ENCODE measurements around the gene RYR2.

The RYR2 gene

DNA sequence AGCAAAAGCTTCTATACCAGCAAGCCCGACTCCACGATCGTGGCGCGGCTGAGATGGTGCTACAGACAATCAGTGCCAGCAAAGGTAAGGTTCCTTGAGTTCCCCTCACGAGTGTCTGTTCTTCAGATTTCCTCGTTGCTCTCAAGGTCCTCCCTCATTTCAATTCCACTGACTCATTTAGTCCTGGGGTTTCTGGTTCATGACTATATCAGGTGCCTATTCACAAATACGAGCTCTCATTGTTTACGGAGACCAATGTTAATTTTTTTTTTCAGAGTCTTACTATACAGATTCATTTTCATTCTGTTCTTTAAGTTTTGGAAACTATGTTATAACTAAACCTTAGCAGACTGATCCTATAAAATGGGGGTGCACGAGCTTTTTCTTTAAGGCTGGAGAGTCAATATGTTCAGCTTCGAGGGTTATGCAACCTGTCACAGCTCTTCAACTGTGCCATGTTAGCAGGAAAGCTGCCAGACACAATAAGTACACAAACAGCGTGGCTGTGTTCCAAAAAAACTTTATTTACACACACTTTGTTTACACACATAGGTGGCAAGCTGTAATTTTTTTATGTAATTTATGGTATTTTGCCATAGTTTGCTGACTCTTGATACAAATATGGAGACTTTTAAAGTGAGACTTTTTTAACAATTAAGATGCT, 714.5 kb downstream of the RYR2 start:
- DNase-seq = no peak

DNA sequence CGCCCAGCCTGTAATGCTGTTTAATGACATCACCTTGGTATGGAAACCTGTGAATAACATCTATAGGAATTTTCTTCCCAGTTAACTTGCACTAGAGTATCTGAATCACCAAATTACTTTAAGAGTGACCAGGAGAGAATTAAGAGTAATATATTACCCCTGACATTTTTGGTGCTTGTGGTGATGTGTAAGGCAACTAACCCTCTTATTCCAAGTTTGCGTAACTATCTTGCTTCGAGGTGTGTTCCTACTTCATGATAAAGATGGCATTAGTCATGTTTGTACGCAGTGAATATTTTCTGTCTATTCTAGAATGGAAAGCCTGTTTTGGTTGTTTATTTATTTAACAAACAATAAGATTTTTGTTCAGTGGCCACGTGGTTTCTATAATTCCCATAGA, 717.4 kb downstream of the RYR2 start:
- no peak for DNase-seq

DNA sequence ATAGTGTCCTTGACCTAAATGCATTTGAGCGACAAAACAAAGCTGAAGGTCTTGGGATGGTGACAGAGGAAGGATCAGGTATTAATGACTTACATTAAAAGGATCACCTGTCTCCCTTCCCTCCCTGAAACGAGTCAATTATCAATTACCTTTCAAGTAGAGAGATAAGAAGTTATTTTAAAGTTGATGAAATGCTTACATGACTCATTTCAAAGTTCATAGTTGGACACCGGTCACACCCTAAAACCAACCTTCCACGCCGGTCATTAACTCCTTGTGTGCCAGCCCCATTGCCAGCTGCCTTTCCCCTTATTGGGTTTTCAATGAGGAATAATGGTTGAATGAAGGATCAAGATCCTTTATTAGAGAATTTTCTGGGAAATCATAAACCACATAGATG, 719.0 kb downstream of the RYR2 start:
- no peak for DNase-seq

DNA sequence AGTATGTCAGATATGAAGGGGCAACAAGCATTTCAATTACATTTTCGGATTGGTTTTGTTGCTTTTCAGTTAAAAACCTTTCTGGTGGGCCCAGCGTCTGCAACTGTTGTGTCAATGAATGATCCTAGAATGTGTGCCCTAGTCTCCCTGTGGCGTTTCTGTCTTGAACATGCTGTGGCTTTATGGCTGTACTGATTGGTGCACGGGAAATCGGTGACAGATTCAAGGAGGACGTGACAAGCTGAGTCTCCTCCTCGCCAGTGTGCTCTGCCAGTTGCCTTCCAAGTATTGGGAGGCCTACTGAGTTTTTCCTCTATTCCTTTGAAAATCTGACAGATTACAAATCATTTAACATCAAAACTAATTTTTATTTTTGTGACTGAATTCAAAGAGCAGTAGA, 721.2 kb downstream of the RYR2 start:
- no peak for DNase-seq

DNA sequence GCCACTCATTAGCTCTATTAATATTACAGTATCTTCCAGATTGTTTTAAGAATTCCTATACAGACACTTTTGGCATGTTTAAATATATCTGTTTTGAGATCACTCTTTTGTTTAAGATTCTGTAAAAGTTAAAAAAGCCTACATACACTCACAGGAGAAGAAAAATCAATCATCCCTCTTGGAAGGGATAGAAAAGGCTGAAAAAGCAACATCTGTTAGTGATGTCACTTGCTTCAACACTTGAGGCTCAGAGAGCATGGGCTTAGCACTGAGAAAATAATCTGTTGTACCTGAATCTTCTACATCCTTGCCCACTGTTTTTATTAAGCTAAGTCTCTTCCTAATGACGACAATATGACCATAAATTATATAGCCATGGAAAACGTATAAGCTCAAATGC, 721.8 kb downstream of the RYR2 start:
- no peak for DNase-seq

DNA sequence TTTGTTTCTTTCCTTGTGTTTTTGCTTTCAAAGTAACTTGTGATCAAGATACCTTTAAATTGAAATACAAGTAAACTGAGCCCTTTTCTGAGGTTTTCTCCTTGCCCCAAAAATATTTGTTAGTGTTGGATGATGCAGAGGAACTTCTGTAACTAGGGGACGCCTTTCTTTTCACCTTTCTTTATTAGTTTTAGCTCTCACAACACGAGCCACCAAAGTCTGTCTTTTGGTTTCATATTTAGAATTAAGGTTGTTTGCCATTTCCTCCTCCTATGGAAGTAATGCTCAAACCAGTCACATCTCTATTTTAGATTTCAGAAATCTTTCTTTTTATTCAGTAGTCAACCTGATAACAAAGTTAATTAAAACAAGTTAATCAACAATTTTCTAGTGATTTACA, 727.9 kb downstream of the RYR2 start:
- no peak for DNase-seq

DNA sequence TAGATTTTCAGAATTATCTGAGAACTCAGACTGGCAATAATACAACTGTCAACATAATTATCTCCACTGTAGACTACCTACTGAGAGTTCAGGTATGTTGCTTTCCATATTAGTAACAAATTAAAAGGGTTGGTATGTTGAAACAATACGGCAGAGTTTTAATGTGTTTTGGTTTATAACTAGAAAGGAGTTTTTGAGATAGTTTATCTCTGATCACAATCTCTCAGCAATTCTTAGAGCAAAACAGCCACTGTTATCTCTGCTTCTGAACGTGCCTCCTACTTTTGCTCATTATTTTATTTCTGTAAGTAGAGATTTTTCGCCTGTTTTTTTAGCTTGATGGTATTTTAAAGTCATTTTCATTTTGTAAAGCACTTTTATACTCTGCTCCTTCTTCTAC, 730.0 kb downstream of the RYR2 start:
- no peak for DNase-seq

DNA sequence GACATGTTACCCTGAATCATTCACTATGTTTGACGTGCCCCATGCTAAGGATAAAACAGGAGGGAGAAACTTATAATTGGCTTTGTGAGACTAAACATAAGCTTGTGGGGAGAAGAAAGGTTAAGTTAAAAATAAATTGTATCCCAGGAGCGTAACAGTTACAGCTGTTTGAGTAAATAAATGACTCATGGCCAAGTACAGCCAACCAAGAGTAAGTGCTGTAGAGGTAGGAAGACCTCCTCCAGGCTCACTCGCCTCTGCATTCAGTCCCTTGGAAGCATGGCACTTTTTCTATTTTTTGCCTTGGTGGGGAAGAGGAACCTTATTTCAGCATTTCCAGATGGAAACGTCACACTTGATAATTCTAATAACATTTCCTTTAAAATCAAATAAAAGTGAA, 732.3 kb downstream of the RYR2 start:
- DNase-seq = no peak

DNA sequence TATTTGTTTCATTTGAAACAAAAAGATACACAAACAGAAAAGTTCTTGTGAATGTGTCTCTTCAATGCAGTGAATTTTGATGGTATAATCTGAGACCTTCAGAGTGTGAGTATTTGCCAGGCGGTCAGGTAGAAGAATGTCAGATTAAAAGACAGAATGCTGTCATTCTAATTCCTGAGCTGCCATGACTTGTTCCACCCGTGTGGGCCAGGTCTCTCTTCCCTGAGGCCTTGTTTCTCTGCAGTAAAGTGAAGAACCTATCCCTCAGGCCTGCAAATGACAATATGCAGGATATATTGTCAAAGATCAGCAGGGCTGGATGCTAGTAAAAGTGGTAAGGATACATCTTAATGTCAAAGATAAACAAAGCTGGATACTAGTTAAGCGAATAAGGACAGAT, 737.4 kb downstream of the RYR2 start:
- DNase-seq = no peak

DNA sequence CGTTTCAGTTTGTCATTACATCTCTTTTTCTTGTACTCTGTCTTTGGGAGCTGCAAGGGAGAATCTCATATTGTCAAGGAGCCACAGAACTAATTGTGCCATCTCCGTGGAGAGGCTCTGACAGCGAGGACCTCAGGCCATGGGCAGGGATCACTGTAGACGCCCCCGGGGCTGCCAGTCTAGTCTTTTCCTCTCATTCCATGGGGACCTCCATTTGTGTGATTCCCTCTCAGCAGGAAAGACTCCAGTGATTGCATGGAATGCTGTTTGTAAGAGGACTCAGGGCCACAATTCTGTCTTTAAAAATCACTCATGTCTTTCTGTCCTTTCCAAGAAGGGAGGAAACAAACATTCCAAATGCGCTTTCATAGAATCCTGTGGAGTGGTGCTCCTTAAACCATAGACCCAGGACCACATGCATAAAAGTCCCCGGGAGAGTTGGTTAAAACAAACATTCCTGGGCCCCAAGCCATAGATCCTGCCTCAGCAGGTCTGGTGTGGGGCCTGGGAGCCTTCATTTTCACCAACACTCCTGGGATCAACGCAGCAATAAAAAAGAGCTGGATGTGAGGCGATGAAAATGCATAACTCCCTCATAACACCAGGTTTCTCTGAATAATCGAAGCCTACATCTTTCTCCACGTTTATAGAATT, 744.2 kb downstream of the RYR2 start:
- DNase-seq = no peak

DNA sequence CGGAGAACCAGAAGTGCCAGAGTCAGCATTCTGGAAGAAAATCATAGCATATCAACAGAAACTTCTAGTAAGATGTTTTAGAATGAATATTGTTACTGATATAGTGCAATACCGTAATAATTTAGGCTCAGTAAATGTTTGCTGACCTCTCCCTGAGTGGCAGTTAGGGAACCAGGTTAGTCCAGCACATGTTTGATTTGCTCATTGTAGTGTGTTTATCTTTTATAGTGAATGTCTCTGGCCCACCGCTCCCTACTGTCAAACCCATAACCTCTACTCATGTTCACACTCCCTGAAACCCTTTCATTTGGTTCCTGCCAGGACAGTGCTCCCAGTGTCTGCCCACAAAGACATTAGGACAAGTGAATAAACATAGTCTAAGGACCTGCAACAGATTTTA, 746.1 kb downstream of the RYR2 start:
- no peak for DNase-seq

DNA sequence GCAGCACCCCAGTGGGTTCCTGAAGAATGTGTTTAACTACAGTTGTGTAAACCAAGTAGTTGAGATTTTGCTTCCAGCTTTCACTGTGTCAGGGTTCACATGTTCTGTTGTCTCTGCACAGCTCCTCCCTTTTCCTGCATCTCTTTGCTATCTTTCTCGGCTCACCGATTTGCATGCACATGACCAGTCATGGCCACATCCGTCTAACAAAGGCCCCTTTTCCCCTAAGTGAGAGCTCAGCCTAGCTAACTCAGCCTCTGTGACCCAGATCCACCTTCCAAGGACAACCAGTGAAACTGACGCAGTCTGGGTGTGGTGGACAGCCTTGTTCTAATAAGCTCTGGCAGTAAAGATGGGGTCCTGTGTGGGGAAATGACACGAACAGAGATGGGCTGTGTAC, 747.6 kb downstream of the RYR2 start:
- no peak for DNase-seq

DNA sequence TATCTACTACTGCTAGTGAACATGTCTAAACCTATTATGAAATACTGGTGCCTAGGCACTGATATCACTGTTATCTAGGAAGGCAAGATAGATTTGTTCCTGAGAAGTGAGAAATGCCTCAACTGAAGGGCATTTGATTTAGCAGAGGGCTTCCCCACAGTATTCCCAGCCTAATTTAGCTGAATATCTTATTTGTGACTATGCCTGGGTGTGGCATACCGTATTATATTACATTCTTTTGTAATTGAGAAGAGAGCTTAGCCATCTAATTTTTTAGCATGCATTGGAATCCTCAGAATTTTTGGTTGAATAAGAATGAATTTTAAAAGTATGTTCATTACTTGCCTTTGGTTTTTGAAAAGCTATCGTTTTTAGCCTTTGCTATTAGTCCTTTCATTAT, 749.6 kb downstream of the RYR2 start:
- DNase-seq = no peak

DNA sequence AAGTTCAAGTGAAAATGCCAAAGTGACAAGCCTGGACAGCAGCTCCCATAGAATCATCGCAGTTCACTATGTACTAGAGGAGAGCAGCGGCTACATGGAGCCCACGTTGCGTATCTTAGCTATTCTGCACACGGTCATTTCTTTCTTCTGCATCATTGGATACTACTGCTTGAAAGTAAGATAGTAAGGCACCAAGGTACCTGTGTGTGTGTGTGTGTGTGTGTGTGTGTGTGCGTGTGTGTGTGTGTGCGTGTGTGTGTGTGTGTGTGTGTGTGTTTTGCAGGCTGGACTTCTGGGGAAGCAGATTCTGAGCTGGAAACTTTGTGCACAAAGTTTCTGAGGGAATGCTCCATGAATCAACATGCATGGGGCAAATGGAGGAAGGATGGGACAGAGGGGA, 750.2 kb downstream of the RYR2 start:
- DNase-seq = no peak

DNA sequence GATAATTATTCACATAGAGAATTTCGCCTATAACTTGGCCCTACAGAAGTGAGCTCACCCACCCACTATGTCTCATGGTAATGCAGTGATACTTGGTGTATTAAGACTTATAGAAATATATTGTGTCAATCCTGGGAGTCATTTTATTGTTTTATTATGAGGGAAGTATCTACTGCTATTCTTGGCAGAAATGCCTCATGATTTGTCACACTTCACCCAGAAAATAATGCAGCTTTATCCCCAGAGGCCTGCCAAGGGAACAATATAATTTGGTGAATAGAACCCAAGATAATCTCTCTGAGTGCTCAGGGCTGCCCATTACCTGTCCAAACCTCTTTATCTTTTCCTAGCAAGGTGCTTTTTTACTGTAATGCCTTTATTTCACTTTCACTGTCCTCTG, 750.7 kb downstream of the RYR2 start:
- no peak for DNase-seq

DNA sequence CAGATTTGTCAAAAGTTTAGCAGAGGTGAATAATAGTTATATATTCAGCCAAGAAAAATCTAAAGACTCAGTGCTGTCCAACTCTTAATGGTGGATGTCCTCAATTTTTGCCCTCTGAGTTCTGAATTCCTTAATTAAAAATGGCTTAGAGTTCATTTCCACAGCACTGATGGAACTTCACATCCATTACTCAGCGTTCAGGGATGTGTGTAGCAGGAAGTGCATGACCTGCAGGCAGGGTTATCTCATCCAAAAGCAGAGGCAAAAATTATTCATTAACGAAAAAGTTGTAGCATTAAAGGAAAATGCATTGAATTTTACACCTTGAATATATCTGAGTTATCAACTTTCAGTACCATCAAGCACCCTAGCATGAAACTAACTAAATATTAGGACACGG, 752.1 kb downstream of the RYR2 start:
- no peak for DNase-seq

DNA sequence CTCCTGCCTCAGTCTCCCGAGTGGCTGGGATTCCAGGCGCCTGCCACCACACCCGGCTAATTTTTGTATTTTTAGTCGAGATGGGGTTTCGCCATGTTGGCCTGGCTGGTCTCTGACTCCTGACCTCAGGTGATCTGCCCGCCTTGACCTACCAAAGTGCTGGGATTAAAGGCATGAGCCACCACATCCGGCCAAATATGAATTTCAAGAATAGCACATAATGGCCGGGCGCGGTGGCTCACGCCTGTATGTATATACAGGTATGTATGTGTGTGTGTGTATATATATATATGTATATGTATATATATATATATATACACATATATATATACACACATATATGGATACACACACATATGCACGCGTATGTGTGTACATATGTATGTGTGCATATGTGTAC, 753.6 kb downstream of the RYR2 start:
- no peak for DNase-seq

DNA sequence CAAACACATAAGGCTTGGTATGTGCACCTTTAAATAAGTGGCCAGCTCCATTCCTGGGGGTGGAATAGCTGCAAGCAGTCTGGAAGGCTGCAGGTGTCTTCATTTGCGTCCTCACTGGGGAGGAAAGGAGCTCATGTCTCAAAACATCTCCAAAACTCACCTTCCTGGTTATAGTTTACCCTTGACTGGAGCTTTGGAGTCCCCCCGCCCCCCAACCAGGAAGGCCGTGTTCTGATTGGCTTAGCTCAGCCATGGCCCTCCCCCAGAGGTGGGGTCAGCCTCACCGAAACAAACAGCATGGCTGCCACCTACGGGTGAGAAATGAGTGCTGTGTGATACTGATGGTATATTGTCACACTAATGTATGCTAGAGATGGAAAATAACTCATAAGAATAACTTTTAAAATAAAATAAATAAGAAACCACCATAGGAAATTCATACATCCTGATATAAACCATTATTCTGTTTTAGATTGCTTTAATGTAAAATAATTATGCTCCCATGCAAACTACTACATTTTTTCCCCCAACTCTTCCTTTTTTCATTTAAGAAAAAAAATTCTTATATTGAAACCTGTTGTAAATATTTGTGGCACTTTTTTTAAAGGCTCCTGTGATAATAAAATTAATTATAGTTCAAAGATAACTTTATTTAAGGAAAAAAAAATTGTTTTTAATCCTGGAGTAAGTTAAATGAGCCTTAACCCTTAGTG, 757.9 kb downstream of the RYR2 start:
- peak; percentile 27 for DNase-seq

DNA sequence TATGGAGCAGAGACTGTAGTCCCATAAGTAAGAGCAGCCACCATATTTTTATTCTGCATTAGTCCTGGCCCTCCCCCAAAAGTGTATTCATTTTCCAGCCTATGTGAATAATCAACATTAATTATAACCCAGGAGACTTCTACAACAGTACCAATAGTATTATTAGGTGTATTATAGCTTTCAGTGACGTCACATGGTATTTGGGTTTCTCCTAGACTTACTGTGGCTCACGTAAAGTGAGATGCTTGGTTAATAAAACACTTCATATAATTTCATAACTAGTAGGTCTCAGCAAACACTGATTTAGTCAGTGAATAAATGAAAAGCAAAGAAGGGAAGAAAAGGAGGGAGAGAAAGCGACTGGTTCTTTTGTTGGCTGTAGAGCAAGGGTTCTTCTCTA, 762.5 kb downstream of the RYR2 start:
- DNase-seq = no peak

DNA sequence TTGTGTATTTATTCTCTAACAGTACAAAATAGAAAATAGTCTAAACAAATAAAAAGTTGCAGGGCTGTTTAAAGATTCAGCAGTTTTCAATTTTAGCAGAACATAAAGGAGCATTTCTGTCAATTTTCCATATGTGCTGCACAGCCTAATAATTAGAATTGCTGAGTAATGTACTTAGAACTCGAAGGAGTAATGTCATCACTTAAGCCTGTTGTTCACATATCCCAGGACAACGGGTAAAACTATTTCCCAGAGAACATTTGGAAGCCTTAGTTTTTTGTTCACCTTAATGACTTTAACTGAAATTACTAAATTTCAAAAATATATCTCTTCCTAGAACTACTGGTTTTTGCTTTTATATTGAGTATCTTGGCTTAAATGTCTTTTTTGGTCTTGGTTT, 767.1 kb downstream of the RYR2 start:
- no peak for DNase-seq

DNA sequence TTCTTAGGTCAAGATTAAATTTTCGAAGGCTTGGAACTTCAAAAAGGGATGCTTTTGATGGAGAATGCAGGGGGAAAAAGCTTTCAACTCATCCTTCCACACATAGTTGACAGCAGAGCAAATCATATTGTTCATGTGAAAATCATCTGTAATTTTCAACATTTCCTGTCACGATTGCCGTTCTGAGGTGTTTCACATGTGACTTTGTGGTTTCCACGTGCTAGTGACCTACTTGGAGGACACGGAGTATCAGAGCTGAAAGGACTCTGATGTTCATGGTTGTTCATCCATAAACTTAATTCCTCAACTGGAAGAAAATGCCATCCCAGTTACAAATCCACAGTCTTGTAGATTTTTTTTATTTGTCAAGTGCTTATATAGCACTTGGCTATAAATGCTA, 769.6 kb downstream of the RYR2 start:
- no peak for DNase-seq

DNA sequence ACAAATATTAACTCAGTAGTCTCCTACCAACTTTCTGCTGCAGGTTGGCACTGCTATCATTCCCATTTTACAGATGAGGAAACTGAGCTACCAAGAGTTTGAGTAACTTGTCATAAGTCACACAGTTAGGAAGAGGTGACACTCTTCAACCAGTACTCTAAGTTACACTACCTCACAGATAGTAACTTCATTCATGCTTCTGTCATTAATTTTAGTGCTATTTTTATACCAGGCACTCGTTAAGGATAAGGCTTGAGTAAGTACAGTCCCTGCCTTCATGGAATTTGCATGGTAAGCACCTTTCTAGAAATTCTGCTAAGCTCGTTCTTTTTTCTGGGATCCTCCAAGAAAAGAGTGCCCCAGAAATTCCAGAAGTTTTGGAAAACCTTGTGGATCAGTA, 770.1 kb downstream of the RYR2 start:
- no peak for DNase-seq

DNA sequence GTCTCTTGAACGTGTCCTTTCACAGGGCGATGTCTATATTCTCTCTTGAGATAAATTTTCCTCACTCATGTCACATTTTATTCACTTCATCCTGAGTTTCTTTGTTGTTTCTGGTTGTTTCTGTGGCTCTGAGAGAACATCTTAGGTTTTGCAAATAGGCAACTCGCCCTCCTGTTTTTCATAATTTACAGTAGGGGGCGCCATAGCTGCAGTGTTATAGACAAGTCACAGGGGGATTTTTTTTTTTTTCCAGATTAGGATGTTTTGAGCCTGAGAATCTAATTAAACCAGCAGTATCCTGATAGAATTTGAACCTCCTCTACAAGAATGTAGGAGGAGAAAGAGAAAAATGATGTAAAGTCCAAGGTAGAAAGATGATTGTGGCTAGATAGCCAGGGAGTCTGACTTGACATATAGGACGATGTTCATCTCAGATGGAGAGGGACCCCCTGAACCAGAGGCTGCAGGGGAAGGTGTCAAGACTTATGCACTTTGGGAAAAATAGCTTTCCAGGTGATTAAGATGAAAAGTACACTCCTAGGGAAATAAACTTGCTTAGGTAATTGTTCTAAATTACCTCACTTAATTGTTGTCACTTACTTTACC, 772.4 kb downstream of the RYR2 start:
- no peak for DNase-seq

DNA sequence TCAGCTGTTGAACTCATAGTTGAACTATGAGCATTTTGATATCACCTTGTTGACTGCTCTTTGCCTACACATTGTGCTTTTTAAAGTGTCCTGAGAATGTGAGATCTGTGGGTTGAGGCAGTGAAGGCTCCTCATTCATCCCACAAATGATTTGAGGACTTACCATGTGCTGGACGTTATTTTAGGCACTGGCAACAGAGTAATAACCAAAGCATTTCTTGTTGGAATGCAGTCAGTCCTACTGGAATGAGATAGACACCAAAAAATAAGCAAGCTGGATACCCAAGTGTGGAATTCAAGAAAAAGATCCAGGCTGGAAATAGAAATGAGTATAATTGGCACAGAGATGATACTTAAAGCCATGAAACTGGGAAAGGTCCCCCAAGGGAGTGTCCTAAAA, 775.3 kb downstream of the RYR2 start:
- DNase-seq = no peak
